Renal cortical epithelial cell (primary cell): ENCODE data around the gene MUC3A. TPM values are rescaled to one million over a fixed set of nuclear protein-coding genes. Genes with fewer than 3 reads are reported as not detected.
"Not testable (repeated sequence)": the region's sequence is repeated elsewhere in the genome, so short reads cannot be mapped to it uniquely, and the experiment has no call there.

ENCODE experiments used
- DNase-seq: peaks from one replicate; pipeline ENCODE4 v3.0.0-alpha.2; 2011; ENCODE audit warnings: low read depth
- total RNA-seq: library from RNA; depleted of rRNA; stranded (reverse); fragments of >200 nt; gene quantifications from 2 replicates; pipeline ENCODE4 v1.2.3, GENCODE V29; 2014

Gene MUC3A
- total RNA-seq, 1 donor from 2014 or later = 0.75 TPM

DNA sequence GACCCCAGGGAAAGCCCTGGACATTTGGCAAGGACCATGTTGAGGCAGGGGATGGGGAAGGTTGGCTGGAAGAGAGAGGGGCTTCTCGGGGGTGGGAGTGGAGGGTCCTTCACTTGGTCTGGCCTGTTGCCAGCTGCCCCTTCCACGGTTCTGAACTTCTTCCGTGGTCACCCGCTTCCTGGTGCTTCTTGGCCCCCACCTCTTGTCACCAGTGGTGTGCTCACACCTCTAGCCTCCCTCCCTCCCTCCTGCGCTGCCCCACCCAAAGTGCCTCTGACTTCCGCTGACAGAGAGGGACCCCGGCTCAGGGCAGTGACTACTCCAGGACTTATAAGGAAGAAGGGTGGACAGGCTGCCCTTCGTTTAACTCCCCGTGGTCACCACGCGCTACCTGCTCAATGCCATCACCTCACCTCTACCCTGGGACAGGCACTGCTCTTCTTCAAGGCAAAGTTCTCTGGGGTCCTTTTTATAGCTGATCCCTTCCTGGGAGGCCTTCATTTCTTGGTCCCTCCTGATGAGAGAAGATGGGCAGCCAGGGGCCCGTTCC lies 19.8 kb downstream of the MUC3A start, which contains the start of gene MUC12:
Gene MUC12, plus strand, starts transcription at position 500 of the 550 bp plus-strand sequence. CDS start 58 bp downstream, outside the sequence.
- DNase-seq = no peak

DNA sequence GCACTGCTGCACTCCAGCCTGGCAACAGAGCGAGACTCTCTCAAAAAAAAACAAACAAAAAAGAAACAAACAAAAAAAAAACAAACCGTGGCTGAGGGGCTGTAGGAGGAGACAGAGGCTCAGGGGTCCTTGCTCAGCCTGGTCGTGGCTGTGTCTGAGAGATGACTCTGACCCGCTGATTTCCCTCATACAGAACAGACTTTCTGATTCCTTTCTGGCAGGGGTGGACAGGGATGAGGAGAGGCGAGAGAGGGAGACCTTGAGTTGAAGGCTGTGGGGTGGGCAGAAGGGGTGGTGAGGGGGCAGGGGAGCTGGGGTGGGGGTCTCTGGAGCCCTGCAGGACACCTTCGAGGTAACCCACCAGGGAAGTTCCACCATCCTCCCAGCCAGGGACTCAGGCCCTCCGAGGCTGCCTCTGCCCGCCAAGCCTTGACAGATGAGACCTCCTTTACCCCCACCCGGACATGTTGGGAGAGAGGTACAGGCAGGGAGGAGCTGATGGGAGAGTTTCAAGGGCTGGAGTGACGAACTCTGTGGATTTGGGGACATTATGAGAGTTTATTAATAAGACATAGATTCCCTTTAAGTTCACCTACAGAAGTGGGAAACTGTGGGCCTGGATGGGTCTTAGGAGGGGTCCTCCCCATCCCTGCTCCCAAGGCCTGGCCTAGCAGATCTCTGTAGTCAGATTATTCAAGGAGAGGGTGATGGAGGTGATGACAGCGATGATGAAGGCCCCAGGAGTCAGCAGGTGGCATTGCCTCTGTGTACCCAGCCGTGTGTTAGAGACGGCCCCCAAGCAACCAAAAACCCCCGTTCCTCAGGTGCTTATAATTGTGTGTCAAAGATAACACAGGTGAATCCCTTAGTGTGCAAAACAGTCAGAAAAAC lies 22.0 kb downstream of the MUC3A start:
- DNase-seq = no peak

DNA sequence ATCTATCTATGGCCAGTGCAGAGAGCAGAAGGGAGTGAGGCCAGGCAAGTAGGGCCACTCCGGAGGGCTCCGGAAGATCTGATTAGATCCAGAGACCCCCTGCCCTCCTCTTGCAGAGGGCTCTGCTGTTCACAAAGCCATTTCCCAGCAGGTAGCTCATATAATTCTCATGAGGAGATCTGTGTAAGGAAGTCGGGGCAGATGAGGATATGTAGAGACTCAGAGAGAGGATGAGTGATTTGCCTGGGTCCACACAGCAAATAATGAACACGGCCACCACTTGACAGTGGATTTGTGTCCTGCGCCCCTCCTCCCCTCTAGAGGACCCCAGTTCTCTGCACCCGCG lies 22.6 kb downstream of the MUC3A start:
- no peak for DNase-seq

DNA sequence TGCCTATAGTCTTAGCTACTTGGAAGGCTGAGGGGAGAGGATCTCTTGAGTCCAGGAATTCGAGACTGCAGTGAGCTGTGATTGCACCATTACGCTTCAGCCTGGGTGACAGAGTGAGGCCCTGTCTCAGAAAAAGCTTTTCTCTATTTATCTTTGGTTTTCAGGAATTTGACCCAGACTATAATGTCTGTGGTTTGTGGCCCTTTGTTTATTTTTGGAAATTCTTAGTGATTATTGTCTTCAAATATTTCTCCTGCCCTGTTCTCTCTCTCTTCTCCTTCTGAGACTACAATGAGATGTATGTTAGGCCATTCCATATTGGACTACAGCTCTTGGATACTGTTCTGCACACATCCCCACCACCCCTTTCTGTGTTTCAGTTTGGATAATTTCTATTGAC lies 24.7 kb downstream of the MUC3A start:
- DNase-seq = no peak

DNA sequence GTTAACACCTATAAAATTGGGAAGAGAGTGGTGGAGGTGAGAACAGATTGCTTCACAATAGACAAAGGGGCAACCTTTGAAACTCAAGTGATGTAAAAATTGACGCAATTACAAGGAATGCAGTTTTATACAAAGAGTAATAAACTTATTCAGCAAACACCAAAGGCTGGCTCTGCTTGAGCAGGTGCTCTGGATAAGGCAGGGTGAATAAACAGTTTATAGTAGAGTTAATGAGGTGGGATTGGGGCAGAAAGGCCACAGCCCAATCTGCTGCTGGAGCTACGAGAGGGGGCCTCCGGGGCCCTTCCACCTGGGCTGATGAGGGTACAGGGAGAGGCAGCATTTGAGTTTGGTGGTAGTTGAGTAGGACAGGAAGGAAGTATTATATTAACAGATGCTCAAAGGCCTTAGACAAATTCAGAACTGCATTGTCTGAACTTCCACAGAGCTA lies 26.1 kb downstream of the MUC3A start:
- no peak for DNase-seq

DNA sequence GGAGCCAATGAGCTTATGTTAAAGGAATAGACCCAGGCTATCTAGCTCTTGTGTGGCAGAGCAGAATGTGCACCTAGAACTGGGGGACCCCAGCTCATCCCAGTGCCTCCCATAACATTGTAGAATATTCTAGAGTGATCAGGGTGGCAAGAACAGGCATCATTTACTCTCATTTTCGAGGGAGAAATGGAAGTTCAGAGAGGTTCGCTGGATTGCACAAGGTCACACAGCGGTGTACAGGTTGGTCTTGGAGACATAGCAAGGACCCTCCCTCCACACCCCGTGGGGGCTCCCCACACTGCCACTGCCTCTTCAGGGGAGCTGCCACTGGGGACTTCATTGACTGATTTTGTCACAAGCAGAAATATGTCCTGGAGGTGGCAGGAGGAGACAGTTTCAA lies 29.0 kb downstream of the MUC3A start:
- DNase-seq = no peak

DNA sequence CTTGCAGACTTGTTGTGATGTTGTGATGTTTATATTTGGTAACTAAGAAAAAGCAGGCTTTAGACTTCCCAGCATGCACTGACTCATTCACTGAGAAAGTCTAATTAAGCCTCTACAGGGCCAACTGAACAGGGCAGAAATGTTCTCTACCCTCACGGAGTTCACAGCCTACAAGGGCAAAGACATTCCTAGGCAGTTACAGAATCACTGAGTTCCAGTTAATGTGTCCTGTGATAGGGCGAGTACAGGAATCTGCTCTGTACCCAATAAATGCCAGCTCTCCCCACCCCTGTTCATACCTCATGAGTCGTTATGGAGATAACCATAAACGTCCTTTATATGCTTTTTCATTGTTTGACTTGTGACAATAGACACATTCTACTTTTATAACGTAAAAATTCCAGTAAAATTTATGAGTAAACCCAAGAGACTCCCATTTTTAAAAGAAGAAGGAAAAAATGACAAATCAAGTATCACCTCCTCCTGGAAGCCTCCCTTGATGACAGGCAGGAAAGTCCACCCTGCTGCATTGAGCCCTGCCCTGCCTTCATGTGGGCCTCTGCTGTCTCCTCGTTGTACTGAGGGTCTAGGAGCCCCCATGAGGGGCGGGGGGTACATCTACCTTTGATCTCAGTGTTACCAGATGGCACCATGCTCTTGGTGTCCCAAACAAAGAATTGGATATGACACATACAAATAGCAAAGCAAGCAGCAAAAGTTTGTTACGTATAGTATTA lies 34.3 kb downstream of the MUC3A start:
- peak; percentile 99 for DNase-seq

DNA sequence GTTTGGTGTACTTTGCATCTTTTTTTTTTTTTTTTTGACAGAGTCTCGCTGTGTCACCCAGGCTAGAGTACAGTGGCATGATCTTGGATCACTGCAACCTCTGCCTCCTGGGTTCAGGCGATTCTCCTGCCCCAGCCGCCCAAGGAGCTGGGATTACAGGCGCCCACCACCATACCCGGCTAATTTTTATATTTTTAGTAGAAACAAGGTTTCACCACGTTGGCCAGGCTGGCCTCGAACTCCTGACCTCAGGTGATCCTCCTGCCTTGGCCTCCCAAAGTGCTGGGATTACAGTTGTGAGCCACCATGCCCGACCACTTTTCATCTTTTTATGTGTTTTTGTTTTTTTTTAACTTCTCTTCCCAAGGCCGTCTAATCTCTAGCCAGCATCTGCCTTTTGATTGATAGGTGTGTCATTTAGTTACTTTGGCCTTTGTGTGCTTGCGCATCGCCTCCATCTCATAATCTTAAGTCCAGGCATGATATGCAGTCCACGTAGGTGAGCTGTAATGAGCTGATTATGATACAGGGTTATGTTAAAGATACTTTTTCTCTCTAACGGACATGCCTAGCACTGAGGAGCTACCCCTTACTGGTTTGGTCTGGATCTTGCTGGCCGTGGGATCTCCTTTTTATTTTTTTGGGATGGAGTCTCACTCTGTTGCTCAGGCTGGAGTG lies 35.0 kb downstream of the MUC3A start:
- DNase-seq = not testable (repeated sequence)

DNA sequence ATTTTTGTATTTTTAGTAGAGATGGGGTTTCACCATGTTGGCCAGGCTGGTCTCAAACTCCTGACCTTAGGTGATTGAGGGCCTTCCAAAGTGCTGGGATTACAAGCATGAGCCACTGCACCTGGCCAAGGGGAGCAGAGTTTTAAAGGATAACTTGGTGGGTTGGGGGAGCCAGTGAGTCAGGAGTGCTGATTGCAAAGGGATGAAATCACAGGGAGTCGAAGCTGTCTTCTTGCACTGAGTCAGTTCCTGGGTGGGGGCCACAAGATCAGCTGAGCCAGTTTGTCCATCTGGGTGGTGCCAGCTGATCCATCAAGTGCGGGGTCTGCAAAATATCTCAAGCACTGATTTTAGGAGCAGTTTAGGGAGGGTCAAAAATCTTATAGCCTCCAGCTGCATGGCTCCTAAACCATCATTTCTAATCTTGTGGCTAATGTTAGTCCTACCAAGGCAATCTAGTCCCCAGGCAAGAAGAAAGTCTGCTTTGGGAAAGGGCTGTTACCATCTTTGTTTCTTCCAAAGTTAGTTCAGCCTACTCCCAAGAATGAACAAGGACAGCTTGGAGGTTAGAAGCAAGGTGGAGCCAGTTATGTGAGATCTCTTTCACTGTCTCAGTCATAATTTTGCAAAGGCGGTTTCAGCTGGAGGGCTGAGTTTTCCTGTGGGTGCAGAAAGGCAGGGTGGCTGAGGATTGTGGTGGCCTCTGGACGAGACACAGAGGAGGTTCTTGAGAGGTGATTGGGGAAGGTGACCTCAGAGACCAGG lies 35.9 kb downstream of the MUC3A start:
- peak; percentile 68 for DNase-seq

DNA sequence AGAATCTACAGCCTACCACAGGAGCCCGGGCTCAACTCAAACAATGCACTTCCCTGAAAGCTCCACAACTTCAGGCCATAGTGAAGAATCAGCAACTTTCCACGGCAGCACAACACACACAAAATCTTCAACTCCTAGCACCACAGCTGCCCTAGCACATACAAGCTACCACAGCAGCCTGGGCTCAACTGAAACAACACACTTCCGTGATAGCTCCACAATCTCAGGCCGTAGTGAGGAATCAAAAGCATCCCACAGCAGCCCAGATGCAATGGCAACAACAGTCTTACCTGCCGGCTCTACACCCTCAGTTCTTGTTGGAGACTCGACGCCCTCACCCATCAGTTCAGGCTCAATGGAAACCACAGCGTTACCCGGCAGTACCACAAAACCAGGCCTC lies 42.3 kb downstream of the MUC3A start:
- no peak for DNase-seq

DNA sequence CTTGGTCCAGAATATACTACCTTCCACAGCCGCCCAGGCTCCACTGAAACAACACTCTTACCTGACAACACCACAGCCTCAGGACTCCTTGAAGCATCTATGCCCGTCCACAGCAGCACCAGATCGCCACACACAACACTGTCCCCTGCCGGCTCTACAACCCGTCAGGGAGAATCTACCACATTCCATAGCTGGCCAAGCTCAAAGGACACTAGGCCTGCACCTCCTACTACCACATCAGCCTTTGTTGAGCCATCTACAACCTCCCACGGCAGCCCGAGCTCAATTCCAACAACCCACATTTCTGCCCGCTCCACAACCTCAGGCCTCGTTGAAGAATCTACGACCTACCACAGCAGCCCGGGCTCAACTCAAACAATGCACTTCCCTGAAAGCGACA lies 42.9 kb downstream of the MUC3A start:
- DNase-seq = not testable (repeated sequence)

DNA sequence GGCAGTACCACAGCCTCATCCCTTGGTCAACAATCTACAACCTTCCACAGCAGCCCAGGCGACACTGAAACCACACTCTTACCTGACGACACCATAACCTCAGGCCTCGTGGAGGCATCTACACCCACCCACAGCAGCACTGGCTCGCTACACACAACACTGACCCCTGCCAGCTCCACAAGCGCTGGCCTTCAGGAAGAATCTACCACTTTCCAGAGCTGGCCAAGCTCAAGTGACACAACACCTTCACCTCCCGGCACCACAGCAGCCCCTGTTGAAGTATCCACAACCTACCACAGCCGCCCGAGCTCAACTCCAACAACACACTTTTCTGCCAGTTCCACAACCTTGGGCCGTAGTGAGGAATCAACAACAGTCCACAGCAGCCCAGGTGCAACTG lies 45.3 kb downstream of the MUC3A start:
- not testable (repeated sequence) for DNase-seq

DNA sequence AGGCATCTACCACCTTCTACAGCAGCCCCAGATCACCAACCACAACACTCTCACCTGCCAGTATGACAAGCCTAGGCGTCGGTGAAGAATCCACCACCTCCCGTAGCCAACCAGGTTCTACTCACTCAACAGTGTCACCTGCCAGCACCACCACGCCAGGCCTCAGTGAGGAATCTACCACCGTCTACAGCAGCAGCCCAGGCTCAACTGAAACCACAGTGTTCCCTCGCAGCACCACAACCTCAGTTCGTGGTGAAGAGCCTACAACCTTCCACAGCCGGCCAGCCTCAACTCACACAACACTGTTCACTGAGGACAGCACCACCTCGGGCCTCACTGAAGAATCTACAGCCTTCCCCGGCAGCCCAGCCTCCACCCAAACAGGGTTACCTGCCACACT lies 49.2 kb downstream of the MUC3A start:
- not testable (repeated sequence) for DNase-seq

DNA sequence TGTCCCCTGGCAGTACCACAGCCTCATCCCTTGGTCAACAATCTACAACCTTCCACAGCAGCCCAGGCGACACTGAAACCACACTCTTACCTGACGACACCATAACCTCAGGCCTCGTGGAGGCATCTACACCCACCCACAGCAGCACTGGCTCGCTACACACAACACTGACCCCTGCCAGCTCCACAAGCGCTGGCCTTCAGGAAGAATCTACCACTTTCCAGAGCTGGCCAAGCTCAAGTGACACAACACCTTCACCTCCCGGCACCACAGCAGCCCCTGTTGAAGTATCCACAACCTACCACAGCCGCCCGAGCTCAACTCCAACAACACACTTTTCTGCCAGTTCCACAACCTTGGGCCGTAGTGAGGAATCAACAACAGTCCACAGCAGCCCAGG lies 50.0 kb downstream of the MUC3A start:
- DNase-seq = not testable (repeated sequence)

DNA sequence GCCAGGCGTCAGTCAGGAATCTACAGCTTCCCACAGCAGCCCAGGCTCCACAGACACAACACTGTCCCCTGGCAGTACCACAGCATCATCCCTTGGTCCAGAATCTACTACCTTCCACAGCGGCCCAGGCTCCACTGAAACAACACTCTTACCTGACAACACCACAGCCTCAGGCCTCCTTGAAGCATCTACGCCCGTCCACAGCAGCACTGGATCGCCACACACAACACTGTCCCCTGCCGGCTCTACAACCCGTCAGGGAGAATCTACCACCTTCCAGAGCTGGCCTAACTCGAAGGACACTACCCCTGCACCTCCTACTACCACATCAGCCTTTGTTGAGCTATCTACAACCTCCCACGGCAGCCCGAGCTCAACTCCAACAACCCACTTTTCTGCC lies 50.7 kb downstream of the MUC3A start:
- DNase-seq = not testable (repeated sequence)

DNA sequence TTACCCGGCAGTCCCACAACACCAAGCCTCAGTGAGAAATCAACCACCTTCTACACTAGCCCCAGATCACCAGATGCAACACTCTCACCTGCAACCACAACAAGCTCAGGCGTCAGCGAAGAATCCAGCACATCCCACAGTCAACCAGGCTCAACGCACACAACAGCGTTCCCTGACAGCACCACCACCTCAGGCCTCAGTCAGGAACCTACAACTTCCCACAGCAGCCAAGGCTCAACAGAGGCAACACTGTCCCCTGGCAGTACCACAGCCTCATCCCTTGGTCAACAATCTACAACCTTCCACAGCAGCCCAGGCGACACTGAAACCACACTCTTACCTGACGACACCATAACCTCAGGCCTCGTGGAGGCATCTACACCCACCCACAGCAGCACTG lies 53.0 kb downstream of the MUC3A start:
- DNase-seq = not testable (repeated sequence)

DNA sequence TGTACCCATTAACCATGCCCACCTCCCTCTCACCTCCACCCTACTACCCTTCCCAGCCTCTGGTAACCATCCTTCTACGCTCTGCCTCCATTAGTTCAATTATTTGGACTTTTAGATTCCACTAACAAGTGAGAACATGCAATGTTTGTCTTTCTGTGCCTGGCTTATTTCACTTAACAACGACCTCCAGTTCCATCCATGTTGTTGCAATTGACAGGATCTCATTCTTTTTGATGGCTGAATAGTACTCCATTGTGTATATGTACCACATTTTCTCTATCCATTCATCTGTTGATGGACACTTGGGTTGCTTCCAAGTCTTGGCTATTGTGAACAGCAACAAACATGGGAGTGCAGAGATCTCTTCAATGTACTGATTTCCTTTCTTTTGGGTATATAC lies 58.0 kb downstream of the MUC3A start:
- not testable (repeated sequence) for DNase-seq

DNA sequence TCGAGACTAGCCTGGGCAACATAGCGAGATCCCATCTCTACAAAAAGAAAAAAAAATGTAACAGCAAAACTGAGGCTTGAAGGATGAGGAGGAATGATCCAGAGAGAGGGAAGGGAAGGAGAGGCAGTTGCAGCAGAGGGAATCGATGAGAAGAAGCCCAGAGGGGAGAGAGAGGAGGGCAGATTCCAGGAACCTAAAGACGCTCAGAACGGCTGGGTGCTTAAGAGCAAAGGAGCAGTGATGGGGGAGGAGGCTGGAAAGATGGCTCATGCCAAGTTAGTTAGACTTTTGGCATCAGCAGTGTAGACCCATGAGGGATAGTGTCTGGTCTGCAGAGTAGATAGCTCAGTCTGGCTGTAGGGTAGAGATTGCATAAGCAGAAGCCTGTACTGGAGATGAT lies 60.3 kb downstream of the MUC3A start:
- DNase-seq = no peak

DNA sequence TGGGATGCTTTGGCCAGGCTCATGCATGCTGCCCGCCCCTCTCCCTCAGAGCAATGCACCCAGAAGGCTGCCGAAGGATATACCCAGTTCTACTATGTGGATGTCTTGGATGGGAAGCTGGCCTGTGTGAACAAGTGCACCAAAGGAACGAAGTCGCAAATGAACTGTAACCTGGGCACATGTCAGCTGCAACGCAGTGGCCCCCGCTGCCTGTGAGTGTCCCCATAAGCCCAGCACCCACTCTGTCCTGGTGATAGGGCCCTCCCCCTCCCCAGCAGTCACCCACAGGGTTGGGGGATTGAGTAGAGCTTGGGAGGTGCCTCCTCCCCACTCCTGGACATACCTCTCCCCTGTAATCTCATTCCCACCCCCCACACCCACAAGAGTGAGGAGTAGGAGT lies 63.6 kb downstream of the MUC3A start:
- no peak for DNase-seq

DNA sequence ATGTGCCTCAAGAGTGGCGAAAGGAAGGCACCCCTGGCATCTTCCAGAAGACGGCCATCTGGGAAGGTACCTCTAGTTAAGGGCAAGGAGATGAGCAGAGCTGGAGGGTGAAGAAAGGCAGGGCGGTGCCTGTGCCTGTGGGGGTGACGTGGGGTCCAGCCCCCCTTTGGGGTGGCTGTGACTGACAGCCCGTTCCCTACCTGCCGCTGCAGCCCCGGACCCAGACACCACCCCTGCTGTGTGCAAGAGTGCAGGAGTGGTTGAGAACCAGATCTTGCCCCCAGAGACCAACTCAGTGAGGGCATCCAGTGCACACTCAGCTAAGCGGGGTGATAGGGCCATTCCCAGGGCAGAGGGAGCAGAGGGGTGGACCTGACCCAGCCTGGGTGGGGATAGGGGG lies 66.3 kb downstream of the MUC3A start:
- DNase-seq = no peak

DNA sequence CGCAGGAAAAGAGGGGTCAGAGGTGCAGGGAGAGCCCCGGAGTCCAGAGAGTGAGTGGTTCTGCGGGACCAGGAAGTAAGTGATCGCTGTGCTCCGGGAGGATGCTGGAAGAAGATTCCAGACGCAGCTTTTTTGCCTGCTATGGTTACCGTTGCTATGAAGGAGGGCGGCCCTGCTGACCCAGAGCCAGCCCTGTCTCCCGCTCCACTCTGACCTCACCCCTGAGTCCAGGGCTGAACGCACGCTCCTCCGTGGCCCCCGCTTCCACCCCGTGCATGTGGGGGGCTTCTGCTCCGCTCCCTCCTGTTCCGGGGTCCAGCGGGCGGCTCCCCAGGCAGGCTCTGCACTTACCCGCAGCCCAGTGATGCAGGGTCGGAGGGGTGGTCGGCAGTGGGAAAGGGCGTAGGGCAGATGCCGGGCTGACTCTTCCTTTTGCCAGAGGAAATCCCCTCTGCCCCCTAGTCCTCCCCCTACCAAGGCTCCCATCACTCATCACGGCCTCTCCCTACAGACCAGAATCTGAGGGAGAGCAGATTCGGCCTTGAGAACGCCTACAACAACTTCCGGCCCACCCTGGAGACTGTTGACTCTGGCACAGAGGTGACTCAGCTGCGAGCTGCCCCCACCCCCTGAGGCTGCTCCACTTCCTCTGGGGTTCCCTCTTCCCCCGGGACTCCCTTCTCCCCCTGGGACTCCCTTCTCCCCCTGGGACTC lies 67.9 kb downstream of the MUC3A start:
- DNase-seq = peak; percentile 78
